GM12875 (cell line): ENCODE measurements around the gene TXNRD1.

Source experiments
- H3K4me3 ChIP-seq: one replicate; pipeline ENCODE4 v1.5.1; 2011; ENCODE audit warnings: low read depth, low read length, control low read depth
- CTCF ChIP-seq: IDR thresholded peaks from 2 replicates; pipeline ENCODE4 v1.5.1; 2011; ENCODE audit warnings: low read depth, mild to moderate bottlenecking, control low read depth, inconsistent platforms, low read length, moderate library complexity, borderline replicate concordance; ENCODE audit not compliant: insufficient read depth

TXNRD1 gene

GRCh38 chr12:104337030-104337558 lies 121.5 kb downstream of the TXNRD1 start:
- H3K4me3 ChIP-seq = no peak overlapping the region
- TF ChIP-seq CTCF = no peak

GRCh38 chr12:104339663-104340062 lies 124.1 kb downstream of the TXNRD1 start:
- TF ChIP-seq CTCF = no peak
- H3K4me3 ChIP-seq = no peak overlapping the region

- no peak for TF ChIP-seq CTCF
- no peak overlapping the region for H3K4me3 ChIP-seq
These were observed 124.6 kb downstream of the TXNRD1 start for GRCh38 chr12:104340177-104340576.

GRCh38 chr12:104340925-104341611 lies 125.5 kb downstream of the TXNRD1 start:
- TF ChIP-seq CTCF = no peak

GRCh38 chr12:104342147-104342546 lies 126.6 kb downstream of the TXNRD1 start:
- H3K4me3 ChIP-seq = no peak overlapping the region
- TF ChIP-seq CTCF = no peak

More at GRCh38 chr12:104340925-104341611, 125.5 kb downstream of the TXNRD1 start:
- H3K4me3 ChIP-seq = no peak overlapping the region

GRCh38 chr12:104342635-104343249 lies 127.2 kb downstream of the TXNRD1 start:
- no peak overlapping the region for H3K4me3 ChIP-seq
- TF ChIP-seq CTCF = no peak

GRCh38 chr12:104344682-104345081 lies 129.1 kb downstream of the TXNRD1 start:
- no peak overlapping the region for H3K4me3 ChIP-seq
- no peak for TF ChIP-seq CTCF
